HG03103 (cell line): ENCODE results near the gene PSMB7.

Experiments
- ATAC-seq: cut with Tn5 transposase; IDR thresholded peaks from one replicate; pipeline ENCODE4 v1.9.1; 2021; ENCODE audit warnings: low read depth; ENCODE audit not compliant: unreplicated experiment

PSMB7 gene

GRCh38 chr9:124414612-124415011 lies 630 bp downstream of the PSMB7 start:
- no peak for ATAC-seq

DNA sequence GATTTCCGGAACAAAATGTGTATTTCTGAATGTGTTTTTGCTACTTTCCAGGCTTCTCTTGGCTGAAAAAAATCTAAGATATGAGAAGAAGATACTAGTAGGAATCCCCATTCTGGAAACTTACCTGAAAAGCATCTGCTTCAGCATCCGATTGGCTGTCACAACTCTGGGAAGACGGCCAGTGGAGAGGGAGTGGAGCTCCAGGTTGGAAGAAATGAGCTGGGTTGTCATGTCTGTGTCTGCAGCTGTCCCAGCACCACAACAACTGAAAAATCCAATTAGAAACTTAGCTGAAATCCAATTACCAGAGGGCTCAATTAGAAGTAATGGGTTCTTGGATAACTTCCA lies 3.0 kb downstream of the PSMB7 start:
- no peak for ATAC-seq

GRCh38 chr9:124411514-124412227 lies 3.6 kb downstream of the PSMB7 start:
- no peak for ATAC-seq

GRCh38 chr9:124410321-124410913 lies 4.8 kb downstream of the PSMB7 start:
- ATAC-seq: no peak

GRCh38 chr9:124409410-124409809 lies 5.8 kb downstream of the PSMB7 start:
- ATAC-seq: no peak

GRCh38 chr9:124403246-124403645 lies 12.0 kb downstream of the PSMB7 start:
- no peak for ATAC-seq

DNA sequence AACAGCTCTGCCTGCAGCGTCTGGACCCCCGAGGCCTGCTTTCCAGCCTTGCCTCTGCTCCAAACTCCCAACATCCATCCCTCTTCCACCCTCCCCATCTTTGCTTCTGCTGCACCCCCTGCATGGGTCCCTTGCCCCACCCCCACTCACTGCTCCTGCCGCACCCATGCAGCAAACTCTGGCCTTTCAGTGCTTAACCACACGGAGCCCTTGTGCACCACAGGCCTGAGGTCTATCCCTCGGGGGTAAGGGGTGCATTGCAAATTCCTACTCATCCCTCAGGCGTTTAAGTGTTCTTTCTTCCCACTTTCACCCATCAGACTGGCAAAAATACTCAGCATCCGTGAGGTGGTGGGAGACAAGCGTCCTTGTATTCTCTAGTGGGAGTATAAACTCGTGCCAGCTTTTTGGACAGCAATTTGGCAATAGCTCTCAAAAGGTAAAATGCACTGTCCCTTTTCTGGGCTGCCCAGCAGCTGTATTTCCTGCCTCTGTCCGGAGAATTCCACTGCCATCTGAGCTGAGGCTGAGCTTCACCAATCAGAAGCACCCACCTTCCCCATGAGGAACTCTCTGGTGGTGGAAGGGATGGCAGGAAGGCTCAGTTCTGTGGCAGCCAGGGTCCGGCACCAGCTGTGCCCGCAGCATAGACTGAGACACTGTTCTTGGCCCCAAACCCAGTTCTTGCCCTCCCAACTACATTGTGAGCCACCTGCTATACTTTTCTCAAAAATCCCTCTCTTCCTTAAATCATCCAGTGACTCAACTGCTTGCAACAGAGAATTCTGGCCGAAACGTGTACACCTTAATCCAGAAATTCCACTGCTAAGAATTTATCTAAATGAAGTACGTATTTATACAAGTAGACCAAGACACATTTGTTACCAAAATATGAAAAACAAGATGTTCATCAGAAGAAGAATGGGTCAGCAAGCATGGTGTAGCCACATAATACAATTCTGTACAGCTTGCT lies 15.0 kb downstream of the PSMB7 start:
- ATAC-seq: no peak

DNA sequence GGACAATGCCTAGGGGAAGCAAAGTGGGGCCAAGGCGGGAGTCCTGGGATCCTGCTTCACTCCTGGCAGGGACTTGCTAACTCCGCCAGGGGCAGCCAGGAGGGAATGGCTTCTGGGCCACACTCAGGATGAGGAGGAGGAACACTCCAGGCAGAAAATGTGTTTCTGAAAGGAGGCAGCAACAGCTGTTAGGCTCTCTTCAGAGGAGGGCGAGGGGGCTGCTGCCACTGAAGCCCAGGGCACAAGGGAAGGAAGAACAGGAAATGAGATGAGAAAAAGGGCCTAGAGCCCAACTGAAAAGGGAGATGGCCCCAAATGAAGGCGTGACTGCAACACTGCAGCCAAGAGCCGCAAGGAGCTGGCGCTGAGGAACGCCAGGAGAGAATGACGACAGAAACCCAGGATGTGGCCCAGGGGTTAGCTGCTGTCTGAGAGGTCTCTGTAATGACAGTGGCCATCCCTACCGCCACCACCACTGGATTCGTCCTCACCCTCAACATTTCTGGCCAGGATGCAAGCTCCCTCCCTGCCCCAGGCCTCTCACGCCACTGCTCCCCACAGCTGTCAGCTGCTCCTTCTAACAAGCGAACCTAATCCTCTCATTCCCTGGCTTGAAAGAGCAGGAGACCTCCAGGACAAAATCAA lies 15.8 kb downstream of the PSMB7 start:
- no peak for ATAC-seq

DNA sequence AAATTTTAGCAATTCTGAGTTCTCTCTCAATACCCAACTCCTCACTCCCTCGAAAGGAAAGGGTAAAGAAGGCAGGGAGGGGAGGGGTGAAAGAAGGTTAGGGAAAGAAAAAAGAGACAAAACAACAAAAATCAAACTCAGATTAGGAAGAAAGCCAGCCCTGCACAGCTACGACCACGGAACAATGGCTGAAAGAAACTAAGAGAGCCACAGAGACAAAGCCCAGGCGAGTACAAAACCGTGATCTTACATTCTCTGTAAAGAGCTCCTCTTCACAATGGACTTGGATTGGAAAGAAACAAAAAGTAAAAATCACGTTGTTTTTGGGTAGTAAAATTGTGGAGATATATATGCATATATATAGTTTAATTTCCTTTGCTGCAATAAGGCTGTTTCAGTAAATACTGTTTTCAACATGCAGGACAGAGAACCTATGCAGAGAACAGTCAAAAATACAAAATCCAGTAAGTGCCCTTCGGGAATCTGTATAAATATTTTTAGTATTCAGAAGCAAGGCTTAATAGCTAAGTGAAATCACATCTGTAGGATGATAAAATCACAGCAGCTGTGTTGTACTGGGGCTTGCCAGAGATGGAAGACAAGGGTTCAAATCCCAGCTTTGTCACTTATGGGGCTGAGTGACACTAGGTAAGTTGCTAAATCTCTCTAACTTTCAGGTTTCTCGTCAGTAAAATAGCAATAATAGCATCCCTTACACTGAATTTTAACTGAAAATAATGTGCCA lies 16.9 kb downstream of the PSMB7 start:
- no peak for ATAC-seq

GRCh38 chr9:124395826-124396225 lies 19.4 kb downstream of the PSMB7 start:
- ATAC-seq: no peak

- ATAC-seq: no peak
Observed at GRCh38 chr9:124394596-124394995, 20.6 kb downstream of the PSMB7 start.

DNA sequence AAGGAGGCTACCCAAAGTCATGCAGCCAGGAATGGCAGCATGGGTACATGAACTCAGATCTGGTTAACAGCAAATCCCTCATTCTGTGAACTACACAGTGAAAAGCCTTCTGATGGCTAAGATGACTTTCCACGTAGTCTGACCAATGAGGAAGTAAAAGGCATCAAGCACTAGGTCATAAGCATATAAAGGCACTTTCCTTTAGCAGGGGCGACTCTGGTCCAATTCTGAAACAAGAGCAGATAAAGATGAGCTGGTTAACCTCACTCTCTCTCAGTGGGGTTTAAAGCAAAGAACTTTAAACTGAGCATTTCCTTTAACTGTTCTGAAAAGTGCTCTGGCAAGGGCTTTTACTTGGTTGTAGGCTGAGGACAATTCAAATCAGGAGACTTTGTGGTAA lies 21.1 kb downstream of the PSMB7 start:
- no peak for ATAC-seq

DNA sequence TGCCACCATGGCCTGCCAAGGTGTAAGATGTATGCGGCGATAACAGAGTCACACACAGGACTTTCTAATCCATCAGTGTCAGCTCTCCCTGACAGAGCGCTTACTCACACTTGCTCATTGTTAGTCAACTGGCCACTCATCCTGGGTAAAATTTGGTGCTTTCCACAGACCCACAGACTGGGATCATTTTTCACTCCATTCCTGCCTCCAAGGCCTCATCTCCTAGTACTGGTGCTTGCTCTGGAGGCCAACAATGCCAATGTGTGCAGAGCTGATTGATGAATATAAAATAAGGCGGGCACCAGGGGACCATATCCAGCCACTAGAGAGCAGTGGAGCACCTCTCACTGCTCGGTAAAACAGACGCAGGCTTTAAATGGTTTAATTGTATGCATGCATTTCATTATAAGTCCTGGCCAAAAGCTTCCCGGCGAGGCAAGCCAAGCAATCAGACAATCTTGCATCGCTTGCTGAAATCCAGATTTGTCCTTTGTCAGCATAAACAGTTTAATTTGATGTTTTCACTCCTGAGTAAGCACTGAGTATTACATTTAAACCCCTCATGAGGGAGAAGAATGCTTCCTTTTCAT lies 22.3 kb downstream of the PSMB7 start:
- ATAC-seq: no peak

GRCh38 chr9:124392254-124392870 lies 22.9 kb downstream of the PSMB7 start:
- no peak for ATAC-seq

DNA sequence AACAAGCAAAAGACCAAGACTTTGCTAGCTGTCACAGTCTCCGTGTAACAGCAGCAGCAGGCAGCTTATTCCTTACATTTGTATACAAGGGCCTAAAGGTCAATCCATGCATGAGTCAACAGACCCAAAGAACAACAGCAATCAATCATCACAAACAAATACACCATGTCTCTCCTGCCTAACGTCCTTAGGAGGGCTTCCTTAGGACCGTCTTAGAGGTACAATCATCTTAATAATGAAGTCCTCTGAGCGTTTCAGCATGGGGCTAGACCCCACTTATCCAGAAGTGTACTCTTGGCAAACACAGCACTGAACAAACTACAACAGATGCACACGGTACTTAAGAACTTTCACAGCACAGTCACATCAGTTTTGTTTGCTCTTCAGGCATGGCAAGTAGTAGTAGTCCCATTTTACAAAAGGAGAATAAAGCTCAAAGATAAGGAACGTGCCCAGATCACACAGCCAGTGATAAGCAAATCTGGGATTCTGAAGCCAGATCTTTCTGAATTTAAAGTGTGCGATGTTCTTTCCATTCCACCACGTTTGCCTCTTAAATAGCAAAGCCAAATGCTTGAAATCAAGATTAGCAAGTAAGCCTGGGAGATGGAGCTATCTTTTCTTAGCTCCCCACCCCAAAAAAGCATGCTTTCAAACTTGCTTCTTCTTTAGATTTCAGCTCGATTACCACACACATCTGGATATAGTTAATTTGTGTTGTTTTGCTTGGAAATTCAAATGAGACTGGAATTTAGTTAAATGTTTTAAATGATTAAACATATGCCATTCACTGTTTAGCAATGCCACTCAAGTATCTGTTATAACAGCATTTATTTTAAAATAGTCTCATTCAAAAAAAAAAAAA lies 24.2 kb downstream of the PSMB7 start:
- no peak for ATAC-seq

DNA sequence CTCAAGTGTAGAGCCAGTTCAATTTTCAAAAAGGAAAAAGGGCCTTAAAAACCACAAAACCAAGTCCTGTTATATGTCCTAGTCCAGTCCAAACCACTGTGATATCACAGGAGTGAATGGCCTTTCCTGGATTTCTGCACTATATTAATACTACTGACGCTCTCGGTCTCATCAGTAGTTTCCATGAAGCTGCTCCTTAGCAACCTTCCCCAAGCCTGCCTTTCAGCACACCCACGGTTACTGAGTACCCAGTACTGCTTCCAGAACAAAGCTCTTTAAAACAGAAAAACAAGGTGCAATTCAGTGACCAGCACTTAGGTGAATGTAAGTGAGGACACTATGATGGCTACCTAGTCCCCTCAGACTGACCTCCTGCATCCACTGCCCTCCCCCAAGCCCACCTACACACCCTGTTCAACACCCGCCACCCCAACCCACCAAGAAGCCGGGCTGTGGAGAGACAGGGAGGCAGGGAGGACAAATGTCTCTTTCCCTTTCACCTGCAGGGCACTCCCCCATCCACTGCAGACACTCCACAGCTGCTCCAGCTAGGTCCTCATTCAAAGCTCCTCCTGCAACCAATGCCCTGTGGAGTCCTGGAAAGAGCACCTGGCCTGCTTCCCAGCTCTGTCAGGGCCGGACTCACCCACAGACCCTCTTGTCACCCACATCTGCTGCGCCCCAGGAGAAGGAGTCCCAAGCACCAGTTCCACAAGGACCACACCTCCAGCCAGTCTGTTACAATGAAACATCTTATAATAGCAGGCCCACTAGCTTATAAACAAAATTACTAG lies 25.9 kb downstream of the PSMB7 start:
- ATAC-seq: no peak

DNA sequence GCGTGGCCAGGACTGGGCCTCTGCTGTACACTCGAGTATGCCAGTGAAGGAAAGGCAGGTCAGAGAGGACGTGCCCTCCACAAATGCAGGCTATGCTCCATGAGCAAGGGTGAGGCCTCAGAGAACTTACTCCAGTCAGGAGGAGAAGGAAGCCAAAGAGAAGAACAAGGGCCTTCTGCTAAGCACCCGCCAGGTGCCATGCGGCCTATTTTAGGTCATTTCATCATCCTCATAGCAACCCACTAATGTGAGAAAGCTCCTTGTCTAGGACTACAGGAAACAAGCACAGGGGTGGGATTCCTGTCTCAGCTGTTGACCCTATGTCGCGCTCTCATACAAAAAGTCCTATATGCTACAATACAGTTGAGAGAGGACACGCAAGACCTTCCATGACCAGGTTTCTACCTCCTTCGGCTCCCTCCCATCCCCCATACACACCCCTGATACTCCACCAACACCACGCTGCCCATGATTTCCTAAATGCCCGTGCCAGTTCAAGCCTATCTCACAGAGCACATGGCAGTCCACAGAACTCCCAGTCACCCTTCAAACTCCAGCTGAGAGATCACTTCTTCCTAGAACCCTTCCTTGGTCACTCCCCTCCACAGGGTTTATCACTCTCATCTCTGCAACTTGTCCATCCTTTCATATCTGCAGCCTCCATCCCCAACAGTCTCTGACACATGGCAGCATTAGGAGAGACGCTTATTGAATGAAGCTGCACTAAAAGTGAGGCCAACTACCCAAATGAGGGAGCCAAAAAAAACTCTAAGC lies 26.8 kb downstream of the PSMB7 start:
- ATAC-seq: no peak
